K562 (cell line): Measurements from ENCODE around the gene ARPC1A. TPM values are rescaled to one million over a fixed set of nuclear protein-coding genes. Genes with fewer than 3 reads are reported as not detected.

Experiments used
- ATAC-seq: fragments of 200-7000 bp; cut with Tn5 transposase; 3 replicates; pipeline ENCODE4 v1.9.1; 2020; ENCODE audit warnings: moderate library complexity
- BruUV-seq: library from RNA; stranded (reverse); fragments of 400-500 nt; replicated peaks from 2 replicates; lab custom pipeline; 2021; lab: Mats Ljungman, UMichigan
- CTCF ChIA-PET: fragments of 300-600 bp; formaldehyde crosslinking; extraction: SDS; loops from one replicate; lab custom pipeline; 2021; ENCODE audit warnings: low intra/inter-chr PET ratio; lab: Yijun Ruan, JAX
- POLR2A ChIA-PET: fragments of 300-600, 350-650 bp; sonication (Branson Sonifier 250); formaldehyde crosslinking; extraction: SDS; loops from one replicate; lab custom pipeline; 2021; ENCODE audit warnings: antibody characterized with exemption, inconsistent platforms; lab: Yijun Ruan, JAX
- DNase-seq, 4 experiments: peaks; one replicate each; pipeline versions ENCODE4 v3.0.0 to v3.0.0-alpha.2; 2011 to 2018; ENCODE audit warnings: low spot score in 3 of 4, mixed read lengths in 3 of 4; ENCODE audit errors: extremely low read depth in 1 of 4
- FAIRE-seq: peaks from 2 replicates; lab custom pipeline; 2011; peaks lifted over from hg19 to GRCh38; lab: Jason Lieb, UNC
- H2AFZ ChIP-seq: 2 replicates; pipeline ENCODE4 v1.6.0; 2011; ENCODE audit warnings: low read depth, low read length, control low read depth, inconsistent platforms
- H3K27ac ChIP-seq: fragments of 200-600 bp; 3 replicates; pipeline ENCODE4 v1.8.0; 2011; ENCODE audit warnings: low read depth, mild to moderate bottlenecking, control low read depth, inconsistent platforms, low read length, moderate library complexity, mixed read lengths; ENCODE audit errors: extremely low read depth
- H3K27me3 ChIP-seq, 2 experiments: fragments of 300-600 bp in 1 of 2; 2 replicates in 1 of 2; 3 replicates in 1 of 2; pipeline versions ENCODE4 v1.6.0 to v1.8.0; 2011; ENCODE audit warnings: inconsistent platforms in 2 of 2, low read length in 2 of 2, mild to moderate bottlenecking in 1 of 2, mixed read lengths in 1 of 2, moderate library complexity in 1 of 2; ENCODE audit not compliant: control insufficient read depth in 2 of 2, insufficient read depth in 2 of 2
- H3K36me3 ChIP-seq: fragments of 300-600 bp; 3 replicates; pipeline ENCODE4 v1.8.0; 2011; ENCODE audit warnings: mild to moderate bottlenecking, low read length, inconsistent platforms; ENCODE audit not compliant: control insufficient read depth, insufficient read depth
- H3K4me1 ChIP-seq, 2 experiments: fragments of 200-600 bp in 1 of 2; replicated peaks in 1 of 2; 2 replicates in 1 of 2; 3 replicates in 1 of 2; pipeline versions ENCODE4 v1.5.1 to v1.8.0; 2011; ENCODE audit warnings: inconsistent platforms in 2 of 2, low read length in 2 of 2, mild to moderate bottlenecking in 1 of 2, mixed read lengths in 1 of 2, moderate library complexity in 1 of 2; ENCODE audit not compliant: control insufficient read depth in 2 of 2, insufficient read depth in 2 of 2
- H3K4me2 ChIP-seq: 2 replicates; pipeline ENCODE4 v1.6.1; 2011; ENCODE audit warnings: low read length, control low read depth, inconsistent platforms, mixed read lengths; ENCODE audit not compliant: insufficient read depth
- H3K4me3 ChIP-seq: fragments of 200-600 bp; sonication (generic), shearing (Covaris generic); 2 replicates; pipeline ENCODE4 v1.5.1; 2016; ENCODE audit warnings: control low read depth, inconsistent platforms
- H3K79me2 ChIP-seq: fragments of 200-600 bp; 3 replicates; pipeline ENCODE4 v1.8.0; 2011; ENCODE audit warnings: low read length, inconsistent platforms; ENCODE audit not compliant: control insufficient read depth, insufficient read depth
- H3K9ac ChIP-seq, 2 experiments: 2 replicates each; pipeline versions ENCODE4 v1.6.0 to v1.6.1; 2011; ENCODE audit warnings: low read depth in 2 of 2, low read length in 2 of 2, control low read depth in 1 of 2, inconsistent platforms in 1 of 2, mild to moderate bottlenecking in 1 of 2, mixed read lengths in 1 of 2; ENCODE audit not compliant: insufficient read depth in 1 of 2
- H3K9me1 ChIP-seq: one replicate; pipeline ENCODE4 v1.6.0; 2011; ENCODE audit warnings: inconsistent platforms, mild to moderate bottlenecking, low read length, moderate library complexity; ENCODE audit not compliant: control insufficient read depth, insufficient read depth
- H3K9me3 ChIP-seq: replicated peaks from 2 replicates; pipeline ENCODE4 v1.5.1; 2011; ENCODE audit warnings: low read depth, low read length, inconsistent platforms; ENCODE audit not compliant: control insufficient read depth, insufficient read depth
- H4K20me1 ChIP-seq: replicated peaks from 2 replicates; pipeline ENCODE4 v1.6.1; 2011; ENCODE audit warnings: low read length, inconsistent platforms, mixed read lengths; ENCODE audit not compliant: control insufficient read depth, insufficient read depth
- EGR1 ChIP-seq: fragments of 450-650 bp; conservative IDR thresholded peaks from 2 replicates; pipeline ENCODE4 v1.6.1; 2017; ENCODE audit warnings: mild to moderate bottlenecking
- HMGN3 ChIP-seq: IDR thresholded peaks from 2 replicates; pipeline ENCODE4 v1.6.1; 2011; ENCODE audit warnings: borderline replicate concordance, low read depth, mild to moderate bottlenecking, mixed read lengths, low read length; ENCODE audit not compliant: insufficient read length; ENCODE audit errors: extremely low read depth
- HNRNPLL ChIP-seq: fragments of 200-400 bp; formaldehyde crosslinking; IDR thresholded peaks from 2 replicates; pipeline ENCODE4 v1.6.1; 2017; ENCODE audit warnings: low read length, low read depth, mild to moderate bottlenecking; ENCODE audit not compliant: poor library complexity, severe bottlenecking
- KAT2B ChIP-seq: IDR thresholded peaks from one replicate; pipeline ENCODE4 v1.6.1; 2012; ENCODE audit warnings: low read depth, mild to moderate bottlenecking, control low read depth, inconsistent platforms, low read length, moderate library complexity
- KAT7 ChIP-seq: sonication (generic); formaldehyde crosslinking; IDR thresholded peaks from 2 replicates; pipeline ENCODE4 v1.8.0; 2022; ENCODE audit warnings: missing genetic modification reagents, mild to moderate bottlenecking, borderline replicate concordance
- KDM4B ChIP-seq, 2 experiments: fragments of 450-650 bp in 1 of 2; sonication (generic) in 1 of 2; IDR thresholded peaks; 2 replicates each; pipeline ENCODE4 v1.6.1; 2016 to 2017; ENCODE audit warnings: borderline replicate concordance in 2 of 2, antibody characterized with exemption in 1 of 2, low read depth in 1 of 2, mild to moderate bottlenecking in 1 of 2
- MAFF ChIP-seq: IDR thresholded peaks from 2 replicates; pipeline ENCODE4 v1.6.1; 2012; ENCODE audit warnings: low read length, improper control_type of control experiment
- POLR2A ChIP-seq: fragments of 450-650 bp; conservative IDR thresholded peaks from 2 replicates; pipeline ENCODE4 v1.6.1; 2016
- POLR2G ChIP-seq: fragments of 200-400 bp; formaldehyde crosslinking; IDR thresholded peaks from 2 replicates; pipeline ENCODE4 v1.6.1; 2017; ENCODE audit warnings: low read depth, mild to moderate bottlenecking, antibody characterized with exemption, low read length, moderate library complexity
- RBFOX2 ChIP-seq: fragments of 200-400 bp; formaldehyde crosslinking; IDR thresholded peaks from 2 replicates; pipeline ENCODE4 v1.6.1; 2017; ENCODE audit warnings: low read depth, mild to moderate bottlenecking, low read length, moderate library complexity
- SLC30A9 ChIP-seq: fragments of 250-450 bp; sonication (Bioruptor Pico); IDR thresholded peaks from 2 replicates; pipeline ENCODE4 v1.8.0; 2022; ENCODE audit warnings: mild to moderate bottlenecking, moderate library complexity
- SRF ChIP-seq, 2 experiments: fragments of 250-450, 450-650 bp in 1 of 2; sonication (Bioruptor Pico) in 1 of 2; sonication (generic) in 1 of 2; formaldehyde crosslinking; IDR thresholded peaks; 2 replicates each; pipeline versions ENCODE4 v1.5.0 to v1.5.1; 2020 to 2022; ENCODE audit warnings: mild to moderate bottlenecking in 1 of 2, missing genetic modification reagents in 1 of 2
- SRSF3 ChIP-seq: fragments of 200-400 bp; formaldehyde crosslinking; IDR thresholded peaks from 2 replicates; pipeline ENCODE4 v1.6.1; 2016; ENCODE audit warnings: mild to moderate bottlenecking, low read length, moderate library complexity; ENCODE audit not compliant: insufficient read depth
- SUPT5H ChIP-seq: fragments of 450-650 bp; IDR thresholded peaks from 2 replicates; pipeline ENCODE4 v1.6.1; 2016
- TAF15 ChIP-seq: fragments of 200-400 bp; formaldehyde crosslinking; IDR thresholded peaks from 2 replicates; pipeline ENCODE4 v1.6.1; 2017; ENCODE audit warnings: mild to moderate bottlenecking, low read depth, low read length, moderate library complexity
- WGBS: fragments of 100-300 bp; shearing (Covaris generic); methylation state at CpG from one replicate; pipeline ENCODE4 v1.1.6; 2016; ENCODE audit warnings: low coverage, mixed read lengths; ENCODE audit not compliant: insufficient coverage; ENCODE audit errors: missing lambda C conversion rate; 5-methylcytosine and 5-hydroxymethylcytosine counted together
- in situ Hi-C: fragments of 300-500 bp; cut with MboI; formaldehyde crosslinking; loops from 4 replicates; pipeline ENCODE4 v1.15.0; 2018; ENCODE audit warnings: inconsistent platforms, mixed read lengths
- intact Hi-C: fragments of 100-400 bp; cut with micrococcal nuclease; formaldehyde crosslinking; loops from 2 replicates; pipeline ENCODE4 v1.14.2; 2022
- polyA plus RNA-seq, 8 experiments: library from polyadenylated mRNA; depleted of rRNA in 4 of 8; stranded (reverse) in 5 of 8; unstranded in 3 of 8; fragments of >200 nt; fragmentation: Nextera tagmentation in 2 of 8; fragmentation: Illumina TruSeq in 1 of 8; extraction: Ambion mirVana in 2 of 8; extraction: Trizol in 1 of 8; gene quantifications; 2 replicates each; pipeline versions ENCODE4 v1.2.1 to v1.2.3, GENCODE V29; 2011 to 2014; ENCODE audit warnings: inconsistent platforms in 1 of 8, missing spikeins in 1 of 8
- total RNA-seq, 7 experiments: library from RNA; depleted of rRNA in 6 of 7; stranded (reverse); fragments of >200 nt in 6 of 7; fragmentation: Illumina TruSeq in 2 of 7; extraction: Trizol in 2 of 7; gene quantifications; 2 replicates each; pipeline versions ENCODE4 v1.2.1 to v1.2.3, GENCODE V29; 2011 to 2021; ENCODE audit warnings: low replicate concordance in 1 of 7
- TF ChIP-seq, protein P1 (sequence below): sonication (generic); formaldehyde crosslinking; IDR thresholded peaks from 2 replicates; pipeline ENCODE4 v1.8.0; 2023; ENCODE audit warnings: missing genetic modification reagents, mild to moderate bottlenecking, borderline replicate concordance

The ARPC1A gene
- total and polyA plus RNA-seq, 9 of the 15 experiments (the other 6 are each of a cell fraction or from before 2014, with no cell fraction given) = 39.5 to 151 (median 86.1) TPM

DNA sequence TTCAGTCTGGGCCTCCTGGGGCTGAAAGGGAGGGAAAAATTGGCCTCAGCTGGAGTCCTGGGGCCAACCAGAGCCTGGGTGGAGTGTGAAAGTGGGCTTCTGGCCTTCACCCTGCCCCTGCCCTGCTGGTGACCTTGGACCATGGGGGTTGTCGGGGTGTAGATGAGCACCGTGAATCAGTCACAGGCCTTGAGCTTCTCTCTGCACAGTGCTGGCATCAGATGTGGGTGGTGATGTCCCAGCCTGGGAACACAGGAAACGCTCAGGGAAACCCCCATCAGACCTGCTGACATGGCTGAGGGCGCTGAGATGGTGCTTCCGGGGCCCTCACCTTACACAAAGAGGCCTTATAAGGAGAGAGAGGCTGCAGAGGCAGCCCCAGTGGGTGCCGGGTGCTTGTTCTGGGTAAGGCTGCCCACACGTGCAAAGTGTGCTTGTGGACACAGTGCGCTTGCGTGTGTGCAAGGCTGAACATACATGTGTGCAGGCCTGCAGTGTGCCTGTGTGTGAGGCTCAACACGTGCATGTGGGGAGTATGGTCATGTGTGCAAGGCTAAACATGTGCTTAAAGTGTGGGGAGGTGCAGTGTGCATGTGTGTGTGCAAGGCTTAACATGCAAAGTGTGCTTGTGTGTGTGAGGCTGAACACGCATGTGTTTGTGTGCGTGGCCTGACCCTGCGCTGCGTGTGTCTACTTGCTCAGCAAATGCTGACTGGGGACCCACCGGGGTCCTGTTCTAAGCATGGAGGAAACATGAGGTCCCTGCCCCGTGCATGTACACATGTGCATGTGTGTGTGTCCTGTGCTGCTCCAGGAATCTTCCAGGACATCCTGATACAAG is 55.3 kb downstream of the ARPC1A start:
- Histone ChIP-seq H3K9ac (peak overlapping the region; percentile 64 to 82; a peak in 3 of 4 replicates), H3K79me2 (peaks cover 72% of the 10 kb centered on the region), H3K4me3 (no peak overlapping the region), H3K36me3 (peaks cover 72% of the 10 kb centered on the region), H3K9me1 (peaks cover 6% of the 10 kb centered on the region), H3K27me3 (no peaks in the 10 kb centered on the region), H3K4me2 (peak overlapping the region; percentile 88), H4K20me1 (peaks cover 23% of the 10 kb centered on the region; the same call in 1 of the 2 replicates), H3K27ac (peak overlapping the region; percentile 73), H3K9me3 (no peaks in the 10 kb centered on the region), H3K4me1 (peaks cover 26 to 56% of the 10 kb centered on the region in 2 experiments), H2AFZ (no peak overlapping the region)
- BruUV-seq = no TSS peak
- TF ChIP-seq RBFOX2 (peak; percentile 34; the same call in 1 of the 2 replicates), SUPT5H (peak; percentile 44), POLR2G (peak; percentile 54), HNRNPLL (no peak), TAF15 (no peak), KDM4B (IDR thresholded peaks at IDR 0.05; ENCODE audit: borderline replicate concordance in 2 of 2, low read depth in 1 of 2) (no peak), SRF (CRISPR knock-in tag; IDR thresholded peaks at IDR 0.05) (no peak), MAFF (no peak), KAT2B (no peak), SLC30A9 (CRISPR knock-in tag) (no peak), EGR1 (no peak), SRSF3 (0 out of 2 replicates have a peak, but pooled peaks have one; percentile 35), POLR2A (0 out of 2 replicates have a peak, but pooled peaks have one; percentile 17), HMGN3 (peak; percentile 17), KAT7 (CRISPR knock-in tag) (no peak)
- TF ChIP-seq, protein P1, sequence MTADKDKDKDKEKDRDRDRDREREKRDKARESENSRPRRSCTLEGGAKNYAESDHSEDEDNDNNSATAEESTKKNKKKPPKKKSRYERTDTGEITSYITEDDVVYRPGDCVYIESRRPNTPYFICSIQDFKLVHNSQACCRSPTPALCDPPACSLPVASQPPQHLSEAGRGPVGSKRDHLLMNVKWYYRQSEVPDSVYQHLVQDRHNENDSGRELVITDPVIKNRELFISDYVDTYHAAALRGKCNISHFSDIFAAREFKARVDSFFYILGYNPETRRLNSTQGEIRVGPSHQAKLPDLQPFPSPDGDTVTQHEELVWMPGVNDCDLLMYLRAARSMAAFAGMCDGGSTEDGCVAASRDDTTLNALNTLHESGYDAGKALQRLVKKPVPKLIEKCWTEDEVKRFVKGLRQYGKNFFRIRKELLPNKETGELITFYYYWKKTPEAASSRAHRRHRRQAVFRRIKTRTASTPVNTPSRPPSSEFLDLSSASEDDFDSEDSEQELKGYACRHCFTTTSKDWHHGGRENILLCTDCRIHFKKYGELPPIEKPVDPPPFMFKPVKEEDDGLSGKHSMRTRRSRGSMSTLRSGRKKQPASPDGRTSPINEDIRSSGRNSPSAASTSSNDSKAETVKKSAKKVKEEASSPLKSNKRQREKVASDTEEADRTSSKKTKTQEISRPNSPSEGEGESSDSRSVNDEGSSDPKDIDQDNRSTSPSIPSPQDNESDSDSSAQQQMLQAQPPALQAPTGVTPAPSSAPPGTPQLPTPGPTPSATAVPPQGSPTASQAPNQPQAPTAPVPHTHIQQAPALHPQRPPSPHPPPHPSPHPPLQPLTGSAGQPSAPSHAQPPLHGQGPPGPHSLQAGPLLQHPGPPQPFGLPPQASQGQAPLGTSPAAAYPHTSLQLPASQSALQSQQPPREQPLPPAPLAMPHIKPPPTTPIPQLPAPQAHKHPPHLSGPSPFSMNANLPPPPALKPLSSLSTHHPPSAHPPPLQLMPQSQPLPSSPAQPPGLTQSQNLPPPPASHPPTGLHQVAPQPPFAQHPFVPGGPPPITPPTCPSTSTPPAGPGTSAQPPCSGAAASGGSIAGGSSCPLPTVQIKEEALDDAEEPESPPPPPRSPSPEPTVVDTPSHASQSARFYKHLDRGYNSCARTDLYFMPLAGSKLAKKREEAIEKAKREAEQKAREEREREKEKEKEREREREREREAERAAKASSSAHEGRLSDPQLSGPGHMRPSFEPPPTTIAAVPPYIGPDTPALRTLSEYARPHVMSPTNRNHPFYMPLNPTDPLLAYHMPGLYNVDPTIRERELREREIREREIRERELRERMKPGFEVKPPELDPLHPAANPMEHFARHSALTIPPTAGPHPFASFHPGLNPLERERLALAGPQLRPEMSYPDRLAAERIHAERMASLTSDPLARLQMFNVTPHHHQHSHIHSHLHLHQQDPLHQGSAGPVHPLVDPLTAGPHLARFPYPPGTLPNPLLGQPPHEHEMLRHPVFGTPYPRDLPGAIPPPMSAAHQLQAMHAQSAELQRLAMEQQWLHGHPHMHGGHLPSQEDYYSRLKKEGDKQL (CRISPR knock-in tag) = 0 out of 2 replicates have a peak, but pooled peaks have one; percentile 11
- FAIRE-seq (no peak), ATAC-seq (no peak), DNase-seq (no peak)
- in situ Hi-C loops = no loop called here
- 83% methylated on average over 16 of the region's 16 CpGs for WGBS
- ChIA-PET CTCF (no interaction called here), POLR2A (interaction anchor here (0.7 kb wide), 1 partner anchor 10 kb away, joined by 3 read pairs; no protein-coding TSS in a partner anchor)
- intact Hi-C loops = no loop called here
